B cell (primary cell): Measurements from ENCODE around the gene CXXC1. TPM values are rescaled to one million over a fixed set of nuclear protein-coding genes. Genes with fewer than 3 reads are reported as not detected.
A peak's percentile ranks its signal among the peaks of the same experiment; 100 is the strongest.

Experiments
- ATAC-seq: fragments of 200-7000 bp; cut with Tn5 transposase; one replicate; pipeline ENCODE4 v1.10.0; 2021; ENCODE audit warnings: low read depth, mild to moderate bottlenecking, moderate number of reproducible peaks, moderate library complexity
- CTCF ChIA-PET: fragments of 350-600 bp; sonication (Branson Sonifier 250); formaldehyde crosslinking; loops from one replicate; lab custom pipeline; 2021; ENCODE audit warnings: antibody characterized with exemption, inconsistent platforms; lab: Charles Lee
- POLR2A ChIA-PET: fragments of 350-600 bp; sonication (Branson Sonifier 250); formaldehyde crosslinking; loops from one replicate; lab custom pipeline; 2021; ENCODE audit warnings: antibody characterized with exemption; lab: Charles Lee
- DNase-seq: peaks from one replicate; pipeline ENCODE4 v3.0.0; 2013
- H2AFZ ChIP-seq: 2 replicates; pipeline ENCODE4 v1.6.1; 2012; ENCODE audit warnings: mild to moderate bottlenecking, low read depth, low read length; ENCODE audit not compliant: insufficient read depth, poor library complexity, severe bottlenecking
- H3K27ac ChIP-seq, 2 donors: 1 replicate in 1 of 2; 2 replicates in 1 of 2; pipeline ENCODE4 v1.5.1; 2012 to 2013; ENCODE audit warnings: low read length in 2 of 2, mild to moderate bottlenecking in 2 of 2, moderate library complexity in 1 of 2
- H3K27me3 ChIP-seq, 4 experiments: fragments of 200-600 bp in 1 of 4; sonication (generic) in 1 of 4; replicated peaks in 1 of 4; 1 replicate in 2 of 4; 2 replicates in 2 of 4; pipeline versions ENCODE4 v1.6.1 to v1.7.0; 2013 to 2016; ENCODE audit warnings: low read length in 3 of 4, mild to moderate bottlenecking in 2 of 4, mixed read lengths in 1 of 4, moderate library complexity in 1 of 4; ENCODE audit not compliant: insufficient read depth in 4 of 4, control insufficient read depth in 3 of 4; ENCODE audit errors: control extremely low read depth in 1 of 4
- H3K36me3 ChIP-seq, 2 experiments: replicated peaks in 1 of 2; 1 replicate in 1 of 2; 2 replicates in 1 of 2; pipeline versions ENCODE4 v1.6.1 to v1.7.1; 2013; ENCODE audit warnings: low read length in 1 of 2; ENCODE audit not compliant: insufficient read depth in 2 of 2, control insufficient read depth in 1 of 2; ENCODE audit errors: control extremely low read depth in 1 of 2, extremely low read depth in 1 of 2
- H3K4me1 ChIP-seq, 2 donors: fragments of 200-600 bp in 1 of 2; sonication (generic) in 1 of 2; 1 replicate in 1 of 2; 2 replicates in 1 of 2; pipeline versions ENCODE4 v1.5.1 to v1.6.1; 2013 to 2017; ENCODE audit warnings: low read length in 2 of 2; ENCODE audit not compliant: control insufficient read depth in 2 of 2, insufficient read depth in 2 of 2
- H3K4me2 ChIP-seq: replicated peaks from 2 replicates; pipeline ENCODE3; 2012; ENCODE audit warnings: mild to moderate bottlenecking, low read depth, low read length; ENCODE audit not compliant: poor library complexity, severe bottlenecking
- H3K4me3 ChIP-seq, 5 experiments: fragments of 200-600 bp in 1 of 5; sonication (generic) in 1 of 5; 1 replicate in 3 of 5; 2 replicates in 2 of 5; pipeline versions ENCODE4 v1.5.1 to v1.7.0; 2011 to 2016; ENCODE audit warnings: low read length in 4 of 5, mild to moderate bottlenecking in 4 of 5, low read depth in 2 of 5, control low read depth in 1 of 5, moderate library complexity in 1 of 5; ENCODE audit not compliant: insufficient read depth in 1 of 5; ENCODE audit errors: control extremely low read depth in 1 of 5, extremely low read depth in 1 of 5
- H3K79me2 ChIP-seq: fragments of 200-600 bp; sonication (generic); one replicate; pipeline ENCODE4 v1.6.0; 2016; ENCODE audit warnings: low read length; ENCODE audit not compliant: control insufficient read depth, insufficient read depth
- H3K9ac ChIP-seq: fragments of 200-600 bp; sonication (generic); 2 replicates; pipeline ENCODE4 v1.6.1; 2017; ENCODE audit warnings: mild to moderate bottlenecking, low read length, moderate library complexity
- H3K9me3 ChIP-seq, 3 donors: one replicate each; pipeline versions ENCODE4 v1.6.1 to v1.7.1; 2013; ENCODE audit warnings: low read length in 2 of 3; ENCODE audit not compliant: control insufficient read depth in 2 of 3, insufficient read depth in 1 of 3; ENCODE audit errors: control extremely low read depth in 1 of 3
- H4K20me1 ChIP-seq: 2 replicates; pipeline ENCODE4 v1.6.0; 2012; ENCODE audit warnings: mild to moderate bottlenecking, low read length; ENCODE audit not compliant: insufficient read depth, control insufficient read depth, poor library complexity, severe bottlenecking
- H3K27ac Mint-ChIP-seq: one replicate; pipeline ENCODE4 v1.8.0; 2021; ENCODE audit warnings: mixed read lengths
- H3K27me3 Mint-ChIP-seq: one replicate; pipeline ENCODE4 v1.8.0; 2021; ENCODE audit warnings: mixed read lengths
- H3K4me1 Mint-ChIP-seq: one replicate; pipeline ENCODE4 v1.8.0; 2021; ENCODE audit warnings: mixed read lengths
- H3K4me3 Mint-ChIP-seq: one replicate; pipeline ENCODE4 v1.8.0; 2021; ENCODE audit warnings: mixed read lengths
- H3K9me3 Mint-ChIP-seq: one replicate; pipeline ENCODE4 v1.8.0; 2022; ENCODE audit warnings: mixed read lengths; ENCODE audit not compliant: insufficient read depth
- CTCF ChIP-seq: fragments of 200-600 bp; IDR thresholded peaks from one replicate; pipeline ENCODE4 v1.8.0; 2022; ENCODE audit warnings: antibody characterized with exemption, mild to moderate bottlenecking
- EZH2 ChIP-seq: IDR thresholded peaks from 2 replicates; pipeline ENCODE4 v1.6.1; 2012; ENCODE audit warnings: borderline replicate concordance, low read depth, mild to moderate bottlenecking, moderate library complexity, low read length; ENCODE audit not compliant: insufficient read depth, poor library complexity, severe bottlenecking
- WGBS: methylation state at CpG from one replicate; pipeline ENCODE4 v1.1.5; 2013; ENCODE audit warnings: missing lambda C conversion rate; ENCODE audit not compliant: insufficient coverage; 5-methylcytosine and 5-hydroxymethylcytosine counted together
- intact Hi-C: fragments of 100-400 bp; cut with micrococcal nuclease; formaldehyde crosslinking; loops from one replicate; pipeline ENCODE4 v1.10.0; 2022
- polyA plus RNA-seq: library from polyadenylated mRNA; depleted of rRNA; stranded (reverse); fragments of >200 nt; gene quantifications from 2 replicates; pipeline ENCODE4 v1.2.3, GENCODE V29; 2012
- total RNA-seq, 2 donors: library from RNA; stranded (reverse); fragments of 120-200 nt in 1 of 2; gene quantifications; 1 replicate in 1 of 2; 2 replicates in 1 of 2; pipeline versions ENCODE4 v1.2.3 to v1.2.4, GENCODE V29; 2013 to 2022

The CXXC1 gene
- total and polyA plus RNA-seq, 2 donors (not counting 1 experiment from before 2014, with no cell fraction given): 157 to 306 TPM

- ChIA-PET POLR2A (interaction anchor here (0.7 kb wide), 1 partner anchor 9 kb away, joined by 3 read pairs; the partner anchor contains the start of gene MBD1), CTCF (no interaction called here)
- intact Hi-C loops: no loop called here
- no peaks in the 10 kb centered on the region for H3K27me3 ChIP-seq
- peaks cover 2 to 84% of the 10 kb centered on the region in 2 experiments for H3K36me3 ChIP-seq
- no peak overlapping the region for H3K27ac ChIP-seq
- peaks cover 0 to 10% of the 10 kb centered on the region in 2 donors for H3K4me1 ChIP-seq
- no peak overlapping the region for H3K9ac ChIP-seq
- peaks cover 17% of the 10 kb centered on the region for H3K79me2 ChIP-seq
- peaks cover 21% of the 10 kb centered on the region for H4K20me1 ChIP-seq
- no peak overlapping the region for H3K4me3 ChIP-seq
- no peak for TF ChIP-seq CTCF
- no peak for TF ChIP-seq EZH2
- ATAC-seq (no peak), DNase-seq (no peak)
- no peak overlapping the region for H2AFZ ChIP-seq
- H3K4me3 Mint-ChIP-seq: no peak overlapping the region
- WGBS: 84% methylated on average over 5 of the region's 5 CpGs
- H3K4me2 ChIP-seq: no peak overlapping the region
- H3K27ac Mint-ChIP-seq: no peak overlapping the region
- no peaks in the 10 kb centered on the region for H3K27me3 Mint-ChIP-seq
- H3K9me3 ChIP-seq: no peaks in the 10 kb centered on the region
- no peaks in the 10 kb centered on the region for H3K9me3 Mint-ChIP-seq
- H3K4me1 Mint-ChIP-seq: peaks cover 7% of the 10 kb centered on the region
Observed at GRCh38 chr18:50272568-50272967, 14.9 kb downstream of the CXXC1 start.

- Histone ChIP-seq H3K36me3 (peaks cover 0 to 44% of the 10 kb centered on the region in 2 experiments), H3K79me2 (no peaks in the 10 kb centered on the region), H3K27me3 (no peaks in the 10 kb centered on the region), H4K20me1 (no peaks in the 10 kb centered on the region), H2AFZ (peak overlapping the region; percentile 75), H3K4me3 (peak overlapping the region; percentile 58 to 78 (median 71)), H3K9ac (peak overlapping the region; percentile 71), H3K4me1 (peaks cover 15 to 28% of the 10 kb centered on the region in 2 donors), H3K27ac (peak overlapping the region; percentile 67 to 77), H3K9me3 (no peaks in the 10 kb centered on the region), H3K4me2 (peak overlapping the region; percentile 78)
- CTCF ChIA-PET: interaction anchor here (0.5 to 7.3 kb wide), 15 partner anchors 11 to 813 kb away, joined by 3 to 75 read pairs (median 5); partner anchors contain the start of genes MBD1, MYO5B and SKA1
- Mint-ChIP-seq H3K9me3 (no peaks in the 10 kb centered on the region), H3K27me3 (no peaks in the 10 kb centered on the region), H3K27ac (peak overlapping the region; percentile 90), H3K4me3 (peak overlapping the region; percentile 93), H3K4me1 (peaks cover 23% of the 10 kb centered on the region)
- ATAC-seq (peak; percentile 78), DNase-seq (peak; percentile 89)
- peak; percentile 87 for TF ChIP-seq CTCF
- no peak for TF ChIP-seq EZH2
- POLR2A ChIA-PET: interaction anchor here (1.1 kb wide), 2 partner anchors 13 to 91 kb away, joined by 6 to 10 read pairs; partner anchors contain the start of gene MBD1
- intact Hi-C loops: loop anchor here (1.0 to 5.0 kb wide), 8 partner anchors 50 to 1593 kb away; partner anchors contain the start of genes ACAA2, MEX3C and MYO5B
- 7% methylated on average over 55 of the region's 56 CpGs for WGBS
Observed at GRCh38 chr18:50268022-50268747, 19.3 kb downstream of the CXXC1 start.
